Epidermal melanocyte (primary cell): ENCODE measurements around the gene TAS2R38.
"Not testable (repeated sequence)": the region's sequence is repeated elsewhere in the genome, so short reads cannot be mapped to it uniquely, and the experiment has no call there.

Source experiments
- DNase-seq: peaks from one replicate; pipeline ENCODE4 v3.0.0; 2011; ENCODE audit warnings: low spot score; ENCODE audit not compliant: insufficient read length

TAS2R38 gene

DNA sequence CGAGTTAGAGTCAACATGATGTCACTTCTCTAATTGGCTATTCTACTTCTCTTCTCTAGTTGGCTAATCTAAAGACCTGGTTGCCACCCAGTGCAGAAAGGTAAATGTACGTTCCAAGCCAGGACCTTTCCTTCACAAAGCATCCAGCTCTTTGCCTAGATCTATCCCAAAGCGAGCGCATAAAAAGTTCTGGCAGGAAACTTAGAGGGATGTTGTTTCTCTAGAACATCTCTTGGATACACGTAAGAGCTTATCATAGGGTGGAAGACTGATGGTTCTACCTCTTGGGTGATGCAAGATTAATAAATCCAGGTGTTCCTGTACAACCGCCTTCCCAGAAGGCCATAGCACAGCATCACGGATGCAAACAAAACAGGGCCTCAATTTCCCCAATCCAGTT is at the start of gene TAS2R38:
Gene TAS2R38, minus strand, starts transcription at position 101 of the 400 bp plus-strand sequence. Its CDS starts 84 bp downstream, at position 17.
- DNase-seq: no peak

DNA sequence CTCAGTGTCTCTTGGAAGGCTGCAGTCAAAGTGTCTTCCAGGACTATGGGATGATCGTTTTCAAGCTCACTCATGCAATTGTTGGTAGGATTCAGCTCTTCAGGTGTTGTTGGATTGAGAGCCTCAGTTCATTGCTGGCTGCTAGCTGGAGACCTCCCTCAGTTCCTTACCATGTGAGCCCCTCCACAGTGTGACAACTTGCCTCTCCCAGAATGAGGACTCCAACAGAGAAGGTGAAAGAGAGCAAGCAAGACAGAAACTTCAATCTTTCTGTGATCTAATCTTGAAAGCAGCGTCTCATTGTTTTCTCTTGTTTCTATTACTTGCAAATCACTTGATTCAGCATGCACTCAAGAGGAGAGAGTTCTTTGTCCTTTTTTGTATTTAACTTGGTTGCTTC is 44.6 kb upstream of the TAS2R38 start:
- DNase-seq: no peak

- DNase-seq: no peak
Measured at GRCh38 chr7:142017451-142017850, 43.9 kb upstream of the TAS2R38 start.

DNA sequence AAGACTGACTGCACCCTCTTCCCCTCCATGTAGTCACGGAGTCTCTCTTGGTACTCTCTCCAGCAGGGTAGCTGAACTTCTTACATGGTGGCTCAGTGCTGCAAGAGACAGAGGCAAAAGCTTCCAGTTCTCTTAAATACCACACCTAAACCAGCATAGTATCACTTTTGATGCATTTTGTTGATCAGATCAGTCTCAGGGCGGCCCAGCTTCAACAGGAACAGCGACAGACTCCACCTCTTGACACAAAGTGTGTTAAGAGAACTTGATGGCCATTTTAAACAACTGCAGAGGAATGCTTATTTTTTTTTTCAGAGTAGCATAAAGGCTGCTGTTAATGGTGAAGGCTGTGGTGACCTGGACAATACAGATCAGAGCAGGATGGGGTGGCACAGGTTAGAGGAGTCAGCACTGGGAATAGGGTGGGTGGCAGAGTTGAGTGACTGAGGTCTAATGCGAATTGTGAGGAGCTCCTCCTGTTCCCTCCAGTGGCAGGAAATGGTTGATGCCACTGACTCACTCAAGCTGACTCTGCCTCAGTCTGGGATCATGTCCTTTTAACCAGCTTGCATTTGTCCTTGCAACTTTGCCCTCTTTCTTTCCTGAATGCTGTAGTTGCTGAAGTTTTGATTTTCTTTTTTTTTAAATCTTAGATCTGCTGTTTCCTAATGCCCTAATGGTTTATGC is 39.4 kb upstream of the TAS2R38 start:
- DNase-seq: no peak

GRCh38 chr7:142010952-142011548 is 37.5 kb upstream of the TAS2R38 start:
- no peak for DNase-seq

- no peak for DNase-seq
Measured at GRCh38 chr7:142009187-142009586, 35.6 kb upstream of the TAS2R38 start.

DNA sequence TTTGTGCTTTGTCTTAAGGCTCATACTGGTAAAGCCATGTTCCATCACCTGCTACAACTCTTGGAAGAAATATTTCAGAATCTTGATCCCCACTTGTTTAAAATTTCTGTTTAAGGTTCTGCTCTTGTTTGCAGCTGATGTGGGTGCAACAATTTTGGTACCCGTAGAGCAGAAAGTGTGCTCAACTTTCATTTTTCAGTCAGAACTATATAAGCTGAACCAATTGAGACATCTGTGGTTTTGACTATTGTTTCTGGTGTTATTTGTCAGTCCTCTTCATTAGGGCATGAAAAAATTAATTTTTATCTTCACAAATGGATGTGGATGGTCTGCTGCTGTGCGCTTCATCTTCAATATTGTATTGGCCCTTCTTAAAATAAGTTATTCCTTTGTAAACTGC is 33.0 kb upstream of the TAS2R38 start:
- no peak for DNase-seq

DNA sequence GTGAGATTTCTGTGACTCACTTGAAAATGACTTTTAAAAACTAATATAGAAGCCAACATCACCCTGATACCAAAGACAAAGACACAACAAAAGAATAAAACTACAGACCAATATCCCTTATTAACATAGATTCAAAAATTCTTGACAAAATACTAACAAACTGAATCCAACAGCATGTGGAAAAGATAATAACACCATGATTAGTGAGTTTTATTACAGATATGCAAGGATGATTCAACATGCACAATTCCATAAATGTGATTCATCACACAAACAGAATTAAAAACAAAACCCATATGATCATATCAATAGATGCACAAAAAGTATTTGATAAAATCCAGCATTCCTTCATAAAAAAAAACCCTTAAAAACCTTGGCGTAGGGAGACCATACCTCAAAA is 28.6 kb upstream of the TAS2R38 start:
- DNase-seq: no peak

DNA sequence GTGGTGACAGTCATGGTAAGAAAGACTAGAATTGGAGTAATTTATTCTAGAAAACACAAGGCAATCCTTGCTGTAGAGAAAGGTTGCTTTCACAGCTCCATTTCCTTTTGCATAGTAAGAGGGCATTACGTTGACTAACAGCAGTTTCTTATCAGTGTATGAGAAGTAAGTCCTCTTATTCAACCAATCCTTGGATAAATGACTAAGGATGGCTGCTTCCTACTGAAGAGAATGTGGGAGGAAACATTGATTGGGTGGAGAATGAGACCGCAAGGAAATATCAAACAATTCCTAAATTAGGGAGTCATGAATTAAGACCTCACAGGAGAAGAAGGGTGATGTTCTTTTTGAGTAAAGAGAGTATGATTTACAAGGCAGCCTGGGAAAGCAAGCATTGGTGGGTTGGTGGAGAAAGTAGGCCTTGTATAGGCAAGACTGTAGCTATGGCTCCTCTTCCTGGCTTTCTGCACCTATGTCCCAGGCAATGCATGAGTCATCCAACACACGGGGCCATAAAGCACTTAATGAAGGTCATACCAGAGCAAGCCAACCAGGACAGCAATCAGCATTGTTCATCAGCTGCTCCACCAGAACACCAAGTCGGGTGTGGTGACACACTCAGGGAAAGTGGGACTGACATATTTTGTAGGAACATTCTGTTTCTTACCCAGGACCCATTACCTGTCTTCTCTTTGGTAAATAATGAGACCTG is 27.7 kb upstream of the TAS2R38 start:
- DNase-seq: no peak

DNA sequence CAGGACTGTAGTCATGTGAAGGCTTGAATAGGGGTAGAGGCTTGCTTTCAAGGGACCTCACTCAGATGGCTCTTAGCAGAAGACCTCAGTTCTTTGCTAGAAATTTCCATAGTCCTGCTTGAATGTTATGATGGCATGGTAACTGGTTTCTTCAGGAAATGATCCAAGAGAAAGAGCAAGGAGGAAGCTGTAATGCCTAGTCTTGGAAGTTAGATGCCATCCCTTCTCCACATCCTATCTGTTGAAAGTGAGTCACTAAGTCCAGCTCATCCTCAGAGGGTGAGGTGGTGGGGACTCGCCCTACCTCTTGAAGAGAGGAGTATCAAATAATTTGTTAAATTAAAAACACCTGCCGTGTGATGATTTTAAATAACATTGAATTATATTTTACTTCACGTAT is 26.7 kb upstream of the TAS2R38 start:
- DNase-seq: no peak

DNA sequence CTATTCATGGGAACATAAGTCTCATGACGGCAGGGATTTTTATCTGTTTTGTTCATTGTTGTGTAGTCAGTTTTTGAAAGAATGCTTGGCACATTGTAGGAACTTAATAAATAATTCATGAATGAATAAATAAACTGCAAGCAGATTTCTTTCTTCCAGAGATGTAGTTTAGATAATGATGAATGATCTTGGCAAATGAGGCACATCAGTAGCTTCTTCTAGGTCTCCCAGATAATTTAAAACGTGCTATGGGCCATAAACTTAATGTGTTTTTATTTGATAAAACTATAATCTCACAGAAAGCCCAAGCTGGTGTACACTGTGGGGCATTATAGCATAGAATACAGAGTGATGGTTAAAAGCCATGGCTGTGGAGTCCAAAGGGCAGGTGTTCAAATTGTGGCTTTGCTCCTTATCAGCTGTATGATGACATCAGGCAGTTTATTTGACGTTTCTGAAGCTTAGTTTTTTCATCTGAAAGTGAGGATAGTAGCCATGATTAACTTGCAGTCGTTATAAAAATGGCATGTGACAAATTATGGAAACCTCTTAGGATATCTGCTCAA is 25.6 kb upstream of the TAS2R38 start:
- DNase-seq: no peak

- DNase-seq: no peak
Measured at GRCh38 chr7:141993354-141993753, 19.8 kb upstream of the TAS2R38 start.

DNA sequence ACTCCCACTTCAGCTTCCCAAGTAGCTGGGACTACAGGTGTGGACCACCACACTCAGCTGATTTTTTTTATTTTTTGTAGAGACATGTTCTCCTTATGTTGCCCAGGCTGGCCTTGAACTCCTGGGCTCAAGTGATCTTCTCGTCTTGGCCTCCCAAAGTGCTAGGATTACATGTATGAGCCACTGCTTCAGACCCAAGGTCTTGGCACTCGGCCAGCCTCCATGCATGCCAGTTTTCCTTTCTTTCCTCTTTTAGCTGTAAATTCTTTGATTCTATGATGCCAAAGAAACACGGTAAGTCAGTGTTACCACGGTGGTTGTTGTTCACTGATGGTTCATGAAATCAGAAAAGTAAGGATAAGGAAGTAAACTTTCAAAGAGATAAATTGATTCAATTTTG is 19.1 kb upstream of the TAS2R38 start:
- DNase-seq: no peak

GRCh38 chr7:141992156-141992555 is 18.6 kb upstream of the TAS2R38 start:
- no peak for DNase-seq

DNA sequence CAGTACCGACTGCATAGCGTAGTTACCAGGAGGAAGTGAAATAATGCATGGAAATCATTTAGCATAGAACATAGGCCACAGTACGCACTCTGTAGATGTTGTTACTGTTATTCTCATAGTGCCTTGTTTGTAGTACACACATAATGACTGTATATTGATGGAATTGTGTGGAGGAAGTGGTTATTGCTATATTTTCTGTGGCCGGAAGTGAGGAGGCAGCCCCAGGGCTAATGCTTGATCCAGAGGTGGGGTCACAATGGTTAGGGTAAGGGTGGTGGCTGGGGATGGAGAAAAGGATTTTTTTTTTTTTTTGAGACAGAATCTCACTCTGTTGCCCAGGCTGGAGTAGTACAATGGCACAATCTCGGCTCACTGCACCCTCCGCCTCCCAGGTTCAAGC is 17.6 kb upstream of the TAS2R38 start:
- no peak for DNase-seq

DNA sequence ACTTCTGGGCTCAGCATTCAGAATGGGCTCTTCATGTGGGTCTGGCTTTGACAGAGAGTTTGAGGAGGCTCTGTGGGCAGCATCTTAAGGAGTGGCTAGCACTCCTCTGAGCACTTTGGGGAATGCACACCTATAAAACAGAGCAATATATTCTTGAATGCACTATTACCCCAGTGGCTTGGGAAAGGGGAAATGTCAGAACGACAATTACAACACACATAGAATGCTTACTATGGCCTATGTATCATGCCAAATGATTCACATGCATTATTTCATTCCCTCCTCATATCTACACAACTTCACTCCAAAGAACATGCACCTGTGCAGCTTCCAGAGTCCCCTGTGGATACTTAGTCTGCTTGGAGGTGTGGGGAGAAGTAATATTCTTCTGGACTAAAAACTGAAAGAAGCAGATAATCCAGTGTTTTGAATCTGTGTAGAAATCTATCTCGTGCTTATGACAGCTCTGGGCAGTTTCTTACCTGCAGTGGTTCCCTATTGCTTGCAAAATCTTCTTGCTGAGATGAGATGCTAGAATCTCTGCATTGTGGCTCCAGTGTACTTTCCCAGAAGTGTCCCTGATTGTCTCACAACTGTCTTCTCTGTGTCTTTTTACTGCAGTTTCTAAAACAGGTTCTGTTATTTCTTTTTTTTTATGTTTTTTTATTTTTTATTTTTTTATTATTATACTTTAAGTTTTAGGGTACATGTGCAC is 16.6 kb upstream of the TAS2R38 start:
- no peak for DNase-seq

DNA sequence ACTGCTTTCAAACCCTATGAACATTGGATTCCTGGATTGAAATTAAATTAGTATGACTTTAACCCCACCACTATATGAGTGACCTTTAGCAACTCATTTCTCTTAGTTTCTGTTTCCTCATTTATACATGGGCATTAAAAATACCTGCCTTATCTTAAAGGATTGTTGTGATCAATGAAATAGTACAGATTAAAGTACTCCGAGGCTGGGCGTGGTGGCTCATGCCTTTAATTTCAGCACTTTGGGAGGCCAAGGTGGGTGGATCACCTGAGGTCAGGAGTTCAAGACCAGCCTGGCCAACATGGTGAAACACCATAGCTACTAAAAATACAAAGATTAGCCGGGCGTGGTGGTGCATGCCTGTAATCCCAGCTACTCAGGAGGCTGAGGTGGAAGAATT is 14.2 kb upstream of the TAS2R38 start:
- not testable (repeated sequence) for DNase-seq

GRCh38 chr7:141986923-141987322 is 13.3 kb upstream of the TAS2R38 start:
- no peak for DNase-seq

GRCh38 chr7:141985926-141986325 is 12.4 kb upstream of the TAS2R38 start:
- not testable (repeated sequence) for DNase-seq

DNA sequence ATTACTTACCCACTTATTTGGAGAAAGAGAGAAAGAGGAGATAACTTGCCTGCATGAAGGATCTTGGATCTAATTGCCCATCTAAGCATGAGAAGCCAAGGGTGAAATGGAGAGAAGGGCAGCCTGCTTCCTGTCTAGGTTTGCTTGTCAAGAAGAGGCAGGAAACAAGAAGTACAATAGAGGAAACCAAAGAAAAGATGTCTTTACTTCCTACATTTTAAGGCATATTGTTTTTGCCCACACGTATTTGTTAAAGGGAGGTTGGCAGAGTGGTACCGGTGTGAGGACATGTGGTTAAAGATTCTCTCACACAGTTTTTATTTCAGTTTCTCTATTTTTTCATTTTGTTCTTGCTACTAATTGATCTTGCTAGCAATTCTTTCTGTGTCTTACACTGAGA is 6.0 kb upstream of the TAS2R38 start:
- no peak for DNase-seq

DNA sequence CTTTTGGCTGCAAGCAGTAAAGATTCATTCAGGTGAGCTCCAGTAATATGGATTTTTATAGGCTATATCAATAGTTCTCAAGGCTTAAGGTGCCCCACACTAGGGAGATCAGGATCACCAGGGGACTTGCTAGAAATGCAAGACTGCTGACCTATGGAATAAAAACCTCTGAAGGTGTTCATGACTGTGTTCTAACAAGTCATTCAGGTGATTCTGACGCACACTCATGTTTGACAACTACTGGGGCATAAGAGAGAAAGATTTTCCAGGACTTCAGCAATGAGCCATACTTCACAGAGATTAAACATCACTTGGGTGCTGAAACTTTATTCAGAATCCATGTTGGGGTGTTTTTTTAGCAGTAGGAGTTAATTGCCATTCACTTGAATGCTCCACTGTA is 4.8 kb upstream of the TAS2R38 start:
- no peak for DNase-seq
